ENCODE results near the gene TARDBP.
"Not testable (repeated sequence)": the region's sequence is repeated elsewhere in the genome, so short reads cannot be mapped to it uniquely, and the experiment has no call there.

TARDBP gene

GRCh38 chr1:11012260-11013159 lies at the start of gene TARDBP:
TSS of gene TARDBP (plus strand) at chr1:11012654. CDS start at chr1:11013728, 1,074 bp downstream.
- DNase-seq = peak; percentile 86

DNA sequence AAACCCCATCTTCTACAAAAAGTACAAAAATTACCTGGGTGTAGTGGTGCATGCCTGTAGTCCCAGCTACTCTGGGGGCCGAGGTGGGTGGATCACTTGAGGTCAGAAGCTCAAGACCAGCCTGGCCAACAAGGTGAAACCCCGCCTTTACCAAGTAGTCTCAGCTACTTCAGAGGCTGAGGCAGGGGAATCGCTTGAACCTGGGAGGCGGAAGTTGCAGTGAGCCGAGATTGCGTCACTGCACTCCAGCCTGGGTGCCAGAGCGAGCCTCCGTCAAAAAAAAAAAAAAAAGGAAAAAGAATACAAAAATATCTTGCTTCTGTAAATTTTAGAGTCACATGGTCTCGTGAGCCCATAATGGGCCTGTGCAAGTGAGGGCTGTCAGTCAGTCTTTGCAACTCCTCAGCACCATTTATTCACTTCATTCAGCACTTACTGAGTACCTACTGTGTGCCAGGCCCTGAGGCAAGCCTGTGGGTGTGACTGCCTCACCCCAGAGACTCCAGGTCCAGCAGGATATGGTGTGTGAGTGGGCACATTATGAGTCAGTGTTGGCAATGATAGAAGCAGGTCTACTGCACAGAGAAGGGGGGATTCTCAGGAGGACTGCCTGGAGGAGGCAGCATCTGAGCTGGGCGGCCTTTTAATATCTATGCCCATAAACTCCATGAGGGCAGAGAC lies 46.8 kb upstream of the TARDBP start:
- DNase-seq = peak; percentile 63

DNA sequence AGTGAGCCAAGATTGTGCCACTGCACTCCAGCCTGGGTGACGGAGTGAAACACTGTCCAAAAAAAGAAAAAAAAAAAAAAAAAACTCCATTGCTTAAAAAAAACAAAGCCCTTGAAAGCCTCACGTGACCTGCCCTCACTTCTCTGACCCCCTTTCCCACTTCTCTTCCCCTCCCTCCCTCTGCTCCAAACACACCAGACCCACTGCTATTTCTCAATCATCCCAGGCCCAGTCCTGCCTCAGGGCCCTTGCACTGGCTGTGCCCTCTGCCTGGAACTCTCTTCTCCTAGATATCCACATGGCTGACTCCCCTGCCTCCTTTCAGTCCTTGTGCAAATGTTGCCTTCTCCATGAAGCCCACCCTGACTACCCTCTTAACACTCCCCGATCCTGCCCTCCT lies 45.4 kb upstream of the TARDBP start:
- DNase-seq = no peak

GRCh38 chr1:10968411-10968826 lies 44.0 kb upstream of the TARDBP start:
- no peak for DNase-seq

- no peak for DNase-seq
These were observed 43.0 kb upstream of the TARDBP start for GRCh38 chr1:10969267-10969970.

DNA sequence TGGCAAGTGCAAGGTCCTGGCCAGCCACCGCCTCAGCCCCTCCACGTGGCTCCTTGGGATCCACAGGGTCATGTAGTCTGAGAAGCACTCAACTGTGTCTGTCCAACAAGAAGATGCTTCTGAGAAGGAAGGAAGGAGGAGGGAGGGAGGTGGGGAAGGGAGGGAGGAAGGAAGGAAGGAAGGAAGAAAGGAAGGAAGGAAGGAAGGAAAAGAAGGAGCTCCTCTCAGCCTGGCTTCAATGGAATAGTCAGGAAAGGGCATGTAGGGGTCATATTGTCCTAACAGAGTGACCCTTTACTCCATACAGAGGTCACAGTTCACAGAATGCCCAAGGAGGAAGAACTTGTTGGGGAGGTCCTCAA lies 42.5 kb upstream of the TARDBP start:
- DNase-seq = no peak

- no peak for DNase-seq
These were observed 38.9 kb upstream of the TARDBP start for GRCh38 chr1:10973552-10973951.

DNA sequence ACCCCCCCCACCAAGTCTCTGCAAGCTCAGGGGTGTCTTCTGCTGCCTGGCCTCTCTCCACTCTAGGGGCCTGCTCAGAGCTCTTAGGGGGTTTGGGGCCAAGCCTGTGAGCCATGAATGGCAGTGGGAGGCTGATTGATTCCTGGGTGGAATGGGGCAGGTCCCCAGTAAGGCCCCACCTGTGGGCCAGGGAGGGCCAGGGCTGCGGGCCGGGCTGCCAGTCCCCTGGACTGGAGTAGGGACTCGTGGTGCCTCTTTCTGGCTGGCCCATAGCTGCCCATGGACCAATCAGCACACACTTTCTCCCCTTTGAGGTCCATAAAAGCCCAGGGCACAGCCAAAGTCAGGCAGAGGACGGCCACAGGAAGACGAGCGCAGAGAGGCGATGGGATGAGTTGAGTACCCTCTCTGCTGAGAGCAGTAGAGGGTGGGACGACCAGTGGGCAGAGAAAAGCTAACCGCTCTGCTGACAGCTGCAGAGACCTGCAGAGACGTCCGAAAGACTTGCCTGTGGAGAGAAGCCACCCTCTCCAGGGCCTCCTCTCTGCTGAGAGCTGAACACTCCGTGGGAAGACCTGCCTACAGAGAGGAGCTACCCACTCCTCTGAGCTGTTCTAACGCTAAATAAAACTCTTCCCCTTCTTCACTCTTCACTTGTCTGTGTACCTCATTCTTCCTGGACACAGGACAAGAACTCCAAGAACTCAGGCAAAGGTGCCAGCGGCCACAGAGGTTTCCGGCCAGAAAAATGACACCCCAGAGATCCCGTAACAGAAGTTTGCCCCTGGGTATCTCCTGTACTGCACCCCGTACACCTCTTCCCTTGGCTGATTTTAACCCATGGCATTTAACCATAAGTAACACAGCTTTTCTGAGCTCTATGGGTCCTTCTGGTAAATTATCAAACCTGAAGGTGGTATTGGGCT lies 38.2 kb upstream of the TARDBP start:
- DNase-seq = no peak

DNA sequence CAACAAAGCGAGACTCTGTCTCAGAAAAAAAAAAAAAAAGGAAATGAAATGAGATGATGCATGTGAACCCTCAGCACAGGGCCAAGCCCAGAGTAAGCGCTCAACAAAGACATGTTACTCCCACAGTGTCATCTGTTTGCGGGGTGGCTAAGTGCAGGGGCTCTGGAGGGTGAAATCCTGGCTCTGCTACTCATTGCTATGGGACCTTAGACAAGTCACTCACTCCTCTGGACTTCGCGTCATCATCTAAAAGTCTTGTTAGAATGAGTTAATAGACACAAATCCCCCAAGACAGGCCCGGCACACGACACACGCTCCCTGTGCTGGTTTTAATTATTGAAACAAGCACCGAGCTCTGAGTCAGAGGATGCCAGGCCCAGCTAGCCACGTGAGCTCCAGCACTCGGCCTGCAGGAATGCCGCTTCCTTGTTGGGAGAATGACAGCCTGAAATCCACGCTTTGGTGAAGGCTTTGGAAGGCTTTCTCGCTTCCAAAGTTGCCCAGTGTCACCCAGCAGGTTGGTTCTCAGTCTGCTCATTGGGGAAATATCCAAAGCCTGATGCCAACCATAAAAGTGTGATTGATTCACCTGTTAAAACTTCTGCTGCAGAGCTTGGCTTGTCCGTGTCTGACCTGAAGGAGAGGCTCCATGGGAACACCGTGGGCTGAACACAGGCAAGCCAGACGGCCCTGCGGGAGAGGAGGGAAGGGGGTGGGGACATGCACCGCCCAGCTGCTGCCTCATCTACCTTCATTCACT lies 36.7 kb upstream of the TARDBP start:
- DNase-seq = no peak

- no peak for DNase-seq
These were observed 33.7 kb upstream of the TARDBP start for GRCh38 chr1:10978719-10979118.

GRCh38 chr1:10979483-10979920 lies 33.0 kb upstream of the TARDBP start:
- no peak for DNase-seq

- DNase-seq = no peak
These were observed 32.3 kb upstream of the TARDBP start for GRCh38 chr1:10980094-10980577.

GRCh38 chr1:10980841-10981727 lies 31.4 kb upstream of the TARDBP start:
- DNase-seq = no peak

GRCh38 chr1:10986525-10986890 lies 25.9 kb upstream of the TARDBP start:
- no peak for DNase-seq

DNA sequence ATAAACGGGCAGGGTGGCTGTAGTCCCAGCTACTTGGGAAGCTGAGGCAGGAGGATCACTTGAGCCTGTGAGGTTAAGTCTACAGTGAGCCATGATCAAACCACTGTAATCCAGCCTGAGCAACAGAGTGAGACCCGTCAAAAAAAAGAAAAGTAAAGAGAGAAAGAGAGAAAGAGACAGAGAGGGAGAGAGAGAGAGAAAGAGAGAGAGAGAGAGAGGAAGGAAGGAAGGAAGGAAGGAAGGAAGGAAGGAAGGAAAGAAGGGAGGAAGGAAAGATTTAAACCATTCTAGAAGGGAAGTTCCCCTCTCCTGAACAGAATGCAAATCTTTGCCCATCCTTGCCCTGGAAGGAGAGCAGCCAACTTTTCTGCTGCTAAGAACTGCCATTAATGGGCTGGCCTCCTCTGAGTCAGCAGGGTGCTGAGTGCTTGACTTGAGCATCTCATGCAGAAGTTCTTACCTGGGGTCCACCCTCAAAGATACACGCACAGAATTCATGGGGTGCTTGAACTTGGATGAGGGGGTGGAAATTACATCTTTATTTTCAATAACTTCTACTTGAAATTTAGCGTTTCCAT lies 24.5 kb upstream of the TARDBP start:
- no peak for DNase-seq

- no peak for DNase-seq
These were observed 23.4 kb upstream of the TARDBP start for GRCh38 chr1:10989095-10989494.

DNA sequence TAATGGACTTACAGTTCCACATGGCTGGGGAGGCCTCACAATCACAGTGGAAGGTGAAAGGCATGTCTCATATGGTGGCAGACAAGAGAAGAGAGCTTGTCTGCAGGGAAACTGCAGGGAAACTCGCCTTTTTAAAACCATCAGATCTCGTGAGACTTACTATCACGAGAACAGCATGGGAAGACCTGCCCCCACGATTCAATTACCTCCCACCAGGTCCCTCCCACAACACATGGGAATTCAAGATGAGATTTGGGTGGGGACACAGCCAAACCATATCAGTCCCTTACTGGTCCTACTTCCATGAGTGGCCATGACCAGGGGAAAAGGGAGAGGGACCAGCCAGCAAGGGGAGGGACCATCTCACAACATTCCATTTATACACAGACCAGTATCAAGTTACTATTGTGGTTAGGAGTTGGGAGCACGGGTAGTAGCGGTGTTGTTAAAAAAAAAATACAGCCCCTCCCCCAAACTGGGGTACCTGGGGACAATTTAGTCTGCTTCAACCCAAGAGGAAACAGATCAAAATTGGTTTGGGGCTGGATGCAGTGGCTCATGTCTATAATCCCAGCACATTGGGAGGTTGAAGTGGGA lies 22.4 kb upstream of the TARDBP start:
- not testable (repeated sequence) for DNase-seq

DNA sequence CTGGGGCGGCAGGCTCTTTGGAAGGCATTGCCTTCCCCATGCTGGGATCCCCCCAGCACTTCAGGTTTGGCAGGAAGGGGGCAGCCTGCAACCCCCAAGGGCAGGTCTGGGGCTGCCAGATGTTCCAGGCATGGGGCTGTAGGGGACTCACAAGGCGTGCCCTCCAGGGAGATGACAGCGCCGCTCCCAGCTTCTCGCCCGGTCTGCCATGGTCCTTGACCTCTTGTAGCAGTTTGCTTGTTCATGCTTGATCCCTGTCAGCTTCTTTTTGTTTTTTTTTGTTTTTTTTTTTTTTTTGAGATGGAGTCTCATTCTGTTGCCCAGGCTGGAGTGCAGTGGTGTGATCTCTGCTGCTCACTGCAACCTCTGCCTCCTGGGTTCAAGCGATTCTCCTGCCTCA lies 21.6 kb upstream of the TARDBP start:
- no peak for DNase-seq

DNA sequence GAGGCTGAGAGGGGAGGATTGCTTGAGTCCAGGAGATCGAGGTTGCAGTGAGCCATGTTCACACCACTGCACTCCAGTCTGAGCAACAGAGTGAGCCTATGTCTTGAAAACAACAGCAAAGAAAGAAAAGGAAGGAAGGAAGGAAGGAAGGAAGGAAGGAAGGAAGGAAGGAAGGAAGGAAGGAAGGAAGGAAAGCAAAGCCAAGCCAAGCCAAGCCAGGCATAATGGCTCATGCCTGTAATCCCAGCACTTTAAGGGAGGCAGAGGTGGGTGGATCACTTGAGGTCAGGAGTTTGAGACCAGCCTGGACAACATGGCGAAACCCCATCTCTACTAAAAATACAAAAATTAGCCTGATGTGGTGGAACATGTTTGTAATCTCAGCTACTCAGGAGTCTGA lies 20.4 kb upstream of the TARDBP start:
- not testable (repeated sequence) for DNase-seq

GRCh38 chr1:10992864-10993263 lies 19.6 kb upstream of the TARDBP start:
- DNase-seq = no peak

Data from CD4-positive, alpha-beta T cell treated with Interferon gamma for 1 hour (primary cell).